ENCODE measurements around the gene ZGLP1. TPM values are rescaled to one million over a fixed set of nuclear protein-coding genes. Genes with fewer than 3 reads are reported as not detected.
A peak's percentile ranks its signal among the peaks of the same experiment; 100 is the strongest.

The ZGLP1 gene
- total RNA-seq, 1 donor from 2014 or later, result not detected

GRCh38 chr19:10332158-10332964 is 22.7 kb upstream of the ZGLP1 start:
- no peaks in the 10 kb centered on the region for H3K9me3 ChIP-seq
- H3K27ac ChIP-seq, result peak overlapping the region; percentile 87 to 94
- H3K4me3 ChIP-seq, result peak overlapping the region; percentile 66 to 89
- H3K36me3 ChIP-seq, result peaks cover 30 to 32% of the 10 kb centered on the region in 2 donors
- no peak for TF ChIP-seq CTCF (IDR thresholded peaks at IDR 0.05)
- peaks cover 4 to 12% of the 10 kb centered on the region in 2 donors for H3K4me1 ChIP-seq
- no peak for DNase-seq (ENCODE audit: low spot score in 2 of 2)
- H3K27me3 ChIP-seq, result no peaks in the 10 kb centered on the region
- intact Hi-C loops (cut with DNase I), result loop anchor here (2.0 to 10.0 kb wide), 3 partner anchors 62 to 208 kb away; partner anchors contain the start of genes ICAM1 and MRPL4

- intact Hi-C loops (cut with DNase I), result no loop called here
- no peaks in the 10 kb centered on the region for H3K9me3 ChIP-seq
- DNase-seq (ENCODE audit: low spot score in 2 of 2), result no peak
- no peak for TF ChIP-seq CTCF (IDR thresholded peaks at IDR 0.05)
- peaks cover 4 to 12% of the 10 kb centered on the region in 2 donors for H3K4me1 ChIP-seq
- no peak overlapping the region for H3K4me3 ChIP-seq
- no peaks in the 10 kb centered on the region for H3K27me3 ChIP-seq
- H3K27ac ChIP-seq, result no peak overlapping the region
- H3K36me3 ChIP-seq, result peaks cover 57 to 59% of the 10 kb centered on the region in 2 donors
Measured at GRCh38 chr19:10329555-10329954, 19.9 kb upstream of the ZGLP1 start.

GRCh38 chr19:10328558-10329429 is 19.2 kb upstream of the ZGLP1 start:
- DNase-seq (ENCODE audit: low spot score in 2 of 2), result no peak
- intact Hi-C loops (cut with DNase I), result no loop called here
- no peaks in the 10 kb centered on the region for H3K9me3 ChIP-seq
- H3K4me3 ChIP-seq, result no peak overlapping the region
- H3K27ac ChIP-seq, result no peak overlapping the region
- TF ChIP-seq CTCF (IDR thresholded peaks at IDR 0.05), result no peak
- peaks cover 4 to 12% of the 10 kb centered on the region in 2 donors for H3K4me1 ChIP-seq
- H3K36me3 ChIP-seq, result peaks cover 65 to 66% of the 10 kb centered on the region in 2 donors
- H3K27me3 ChIP-seq, result no peaks in the 10 kb centered on the region

- Histone ChIP-seq H3K27me3 (no peaks in the 10 kb centered on the region), H3K4me3 (no peak overlapping the region), H3K27ac (no peak overlapping the region), H3K9me3 (no peaks in the 10 kb centered on the region), H3K36me3 (peaks cover 74 to 76% of the 10 kb centered on the region in 2 donors), H3K4me1 (peaks cover 4 to 12% of the 10 kb centered on the region in 2 donors)
- no peak for TF ChIP-seq CTCF (IDR thresholded peaks at IDR 0.05)
- DNase-seq (ENCODE audit: low spot score in 2 of 2), result no peak
- intact Hi-C loops (cut with DNase I), result no loop called here
Measured at GRCh38 chr19:10327793-10328192, 18.2 kb upstream of the ZGLP1 start.

GRCh38 chr19:10325732-10326131 is 16.1 kb upstream of the ZGLP1 start:
- intact Hi-C loops (cut with DNase I), result no loop called here
- Histone ChIP-seq H3K27ac (no peak overlapping the region), H3K4me3 (no peak overlapping the region), H3K4me1 (no peaks in the 10 kb centered on the region), H3K27me3 (no peaks in the 10 kb centered on the region), H3K9me3 (no peaks in the 10 kb centered on the region), H3K36me3 (peaks cover 92 to 97% of the 10 kb centered on the region in 2 donors)
- TF ChIP-seq CTCF (IDR thresholded peaks at IDR 0.05), result no peak
- no peak for DNase-seq (ENCODE audit: low spot score in 2 of 2)
